NCI-H2107 treated with DMSO at 0.1 percent for 48 hours (cell line): ENCODE results near the gene OR10T2.
"Not testable (repeated sequence)": the region's sequence is repeated elsewhere in the genome, so short reads cannot be mapped to it uniquely, and the experiment has no call there.

Source experiments
- DNase-seq: peaks from one replicate; lab custom pipeline; 2025; ENCODE audit not compliant: unreplicated experiment; lab: John Stamatoyannopoulos, UW

OR10T2 gene

DNA sequence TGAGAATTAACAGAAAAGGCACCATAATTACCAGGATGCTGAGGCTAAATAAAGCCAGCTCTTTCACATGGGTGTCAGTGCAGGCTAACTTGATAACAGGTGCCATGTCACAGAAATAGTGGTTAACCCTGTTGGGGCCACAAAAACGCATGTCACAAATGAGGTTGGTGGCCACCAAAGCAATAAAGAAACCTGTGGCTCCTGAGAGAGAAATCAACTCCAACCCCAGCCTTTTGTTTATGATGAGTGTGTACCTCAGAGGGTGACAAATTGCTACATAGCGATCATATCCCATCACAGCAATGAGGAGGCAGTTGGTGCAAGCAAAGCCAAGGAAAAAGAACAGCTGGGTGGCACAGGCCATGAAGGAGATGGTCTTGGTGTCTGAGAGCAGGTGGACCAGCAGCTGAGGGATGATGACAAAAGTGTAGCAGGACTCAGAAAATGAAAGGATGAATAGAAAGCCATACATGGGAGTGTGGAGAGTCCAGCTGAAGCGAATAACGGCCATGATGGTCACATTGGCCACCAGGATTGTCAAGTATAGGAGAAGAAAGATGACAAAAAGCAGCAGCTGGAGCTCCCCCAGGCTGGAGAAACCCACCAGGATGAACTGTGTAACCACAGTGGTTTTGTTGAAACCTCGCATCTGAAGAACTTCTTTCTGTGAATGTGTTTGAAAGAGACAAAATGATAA lies at the start of gene OR10T2:
OR10T2 (minus strand) TSS at position 649 of the 697 bp plus-strand sequence; CDS start at position 649, 0 bp downstream.
- DNase-seq: no peak

- no peak for DNase-seq
Measured at GRCh38 chr1:158445376-158445775, 46.1 kb upstream of the OR10T2 start.

DNA sequence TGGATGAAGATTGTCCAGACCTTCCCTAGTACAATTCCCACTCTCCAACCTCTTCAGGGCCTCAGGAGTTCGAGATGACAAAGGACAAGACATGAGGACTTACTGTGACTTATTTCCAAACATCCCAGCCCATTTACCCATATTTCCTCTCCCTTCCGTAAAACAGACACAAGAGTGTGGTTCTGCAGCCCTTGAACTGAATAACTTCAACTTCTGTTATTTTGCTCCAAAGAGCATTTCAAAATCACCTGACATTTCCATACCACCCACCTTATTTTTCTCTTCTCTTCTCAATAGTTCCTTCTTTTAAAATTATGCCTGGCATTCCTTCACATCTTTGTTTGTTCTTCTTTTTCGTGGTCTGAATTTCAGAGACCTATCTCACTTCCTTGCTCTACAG lies 35.5 kb upstream of the OR10T2 start:
- no peak for DNase-seq

DNA sequence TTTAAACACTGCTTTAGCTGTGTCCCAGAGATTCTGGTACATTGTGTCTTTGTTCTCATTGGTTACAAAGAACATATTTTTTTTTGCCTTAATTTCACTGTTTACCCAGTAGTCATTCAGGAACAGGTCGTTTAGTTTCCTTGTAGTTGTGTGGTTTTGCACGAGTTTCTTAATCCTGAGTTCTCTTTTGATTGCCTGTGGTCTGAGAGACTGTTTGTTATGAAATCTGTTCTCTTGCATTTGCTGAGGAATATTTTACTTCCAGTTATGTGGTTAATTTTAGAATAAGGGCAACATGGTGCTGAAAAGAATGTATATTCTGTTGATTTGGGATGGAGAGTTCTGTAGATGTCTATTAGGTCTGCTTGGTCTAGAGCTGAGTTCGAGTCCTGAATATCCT lies 30.9 kb upstream of the OR10T2 start:
- DNase-seq: not testable (repeated sequence)

DNA sequence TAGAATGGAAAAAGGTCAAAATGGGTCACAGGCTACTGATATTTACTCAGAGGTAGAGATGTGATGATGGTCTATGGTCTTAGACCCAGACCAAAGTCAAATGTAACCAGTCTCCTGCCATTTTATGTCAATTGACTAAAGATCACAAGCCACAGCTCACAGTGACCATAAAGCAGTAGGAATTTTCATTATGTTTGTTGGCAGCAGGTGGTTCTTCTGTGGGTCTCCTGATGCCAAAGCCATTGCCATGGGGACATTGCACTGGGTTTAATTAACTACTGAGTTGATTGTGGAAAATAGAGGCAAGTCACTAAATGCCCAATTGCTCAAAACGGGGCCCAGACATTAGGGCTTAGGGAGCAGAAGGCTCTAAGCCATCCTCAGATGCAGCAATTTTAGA lies 26.9 kb upstream of the OR10T2 start, which contains the start of gene OR10K2:
OR10K2 (minus strand) TSS at position 101 of the 400 bp plus-strand sequence. CDS start 5,371 bp downstream, outside the sequence.
- DNase-seq: no peak

GRCh38 chr1:158425027-158425426 lies 25.8 kb upstream of the OR10T2 start:
- DNase-seq: no peak

GRCh38 chr1:158422212-158422611 lies 22.9 kb upstream of the OR10T2 start:
- no peak for DNase-seq

DNA sequence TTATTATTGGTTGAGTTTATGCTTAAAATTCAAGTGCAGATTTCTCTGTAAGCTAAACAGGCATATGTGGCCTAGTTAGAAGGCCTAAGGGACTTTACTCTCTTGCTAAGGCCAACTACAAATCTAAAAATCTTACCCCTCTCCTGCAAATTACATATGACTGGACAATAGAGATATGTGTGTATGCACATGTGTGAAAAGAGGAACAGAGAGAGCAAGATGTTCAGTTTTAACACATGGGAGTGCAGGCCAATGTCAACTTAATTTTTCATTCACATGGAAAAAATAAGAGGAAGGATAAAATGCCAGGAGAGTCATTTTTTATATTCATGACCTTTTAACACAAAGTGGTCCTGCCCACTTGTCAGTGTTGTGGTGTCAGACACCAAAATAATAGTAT lies 18.3 kb upstream of the OR10T2 start:
- no peak for DNase-seq

DNA sequence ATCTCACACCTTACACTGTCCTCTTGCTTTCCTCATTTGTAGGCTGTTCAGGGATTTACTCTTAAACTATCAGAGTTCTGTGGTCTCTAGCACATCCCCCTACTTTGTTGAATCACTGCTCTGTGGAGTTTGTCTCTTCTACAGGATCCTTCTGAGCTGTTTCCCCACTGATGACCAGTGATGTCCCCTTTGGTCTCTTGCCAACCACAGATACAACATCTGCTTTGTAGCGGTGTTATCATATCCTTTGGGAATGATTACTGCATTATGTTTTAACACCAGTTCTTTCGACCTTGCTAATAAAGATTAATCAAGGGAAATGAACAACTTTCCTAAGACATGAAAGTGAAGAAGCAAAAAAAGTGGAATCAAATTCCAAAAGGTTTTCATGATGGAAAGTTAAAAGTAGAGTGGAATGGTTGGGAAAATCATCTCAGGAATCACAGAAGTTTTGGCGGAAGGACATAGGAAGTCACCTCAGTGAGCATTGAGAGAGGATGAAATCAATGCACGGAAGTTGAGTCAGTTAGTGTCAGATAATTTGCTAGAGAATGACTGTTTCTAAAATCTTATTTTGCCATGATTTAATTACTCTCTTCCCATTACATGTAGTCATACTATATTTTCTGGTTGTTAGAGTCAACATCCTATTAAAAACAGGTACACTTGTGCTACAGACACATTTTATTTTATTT lies 15.5 kb upstream of the OR10T2 start:
- DNase-seq: no peak

- DNase-seq: no peak
Measured at GRCh38 chr1:158407092-158407491, 7.8 kb upstream of the OR10T2 start.

DNA sequence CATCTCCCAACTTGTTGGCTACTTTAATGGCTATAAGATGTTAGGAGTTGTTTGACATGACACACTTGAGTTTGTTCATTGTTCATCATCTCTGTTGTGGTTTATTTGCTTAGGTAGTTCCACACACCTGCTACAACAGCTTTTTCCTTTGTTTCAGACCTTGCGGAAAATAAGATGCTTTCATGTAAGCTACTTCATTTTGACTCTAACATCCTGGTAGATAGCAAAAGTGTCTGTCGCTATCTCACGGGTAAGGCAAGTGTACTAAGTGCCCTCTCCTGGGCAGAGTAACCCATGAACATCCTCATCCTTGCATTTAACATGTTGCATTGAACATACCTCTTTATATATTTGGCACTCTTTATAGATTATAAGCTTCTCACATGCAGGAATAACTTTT lies 1.6 kb upstream of the OR10T2 start:
- DNase-seq: no peak

- no peak for DNase-seq
Measured at GRCh38 chr1:158396646-158397045, 2.6 kb downstream of the OR10T2 start.

- DNase-seq: no peak
Measured at GRCh38 chr1:158393476-158393875, 5.8 kb downstream of the OR10T2 start.

- no peak for DNase-seq
Measured at GRCh38 chr1:158391099-158391498, 8.2 kb downstream of the OR10T2 start.

DNA sequence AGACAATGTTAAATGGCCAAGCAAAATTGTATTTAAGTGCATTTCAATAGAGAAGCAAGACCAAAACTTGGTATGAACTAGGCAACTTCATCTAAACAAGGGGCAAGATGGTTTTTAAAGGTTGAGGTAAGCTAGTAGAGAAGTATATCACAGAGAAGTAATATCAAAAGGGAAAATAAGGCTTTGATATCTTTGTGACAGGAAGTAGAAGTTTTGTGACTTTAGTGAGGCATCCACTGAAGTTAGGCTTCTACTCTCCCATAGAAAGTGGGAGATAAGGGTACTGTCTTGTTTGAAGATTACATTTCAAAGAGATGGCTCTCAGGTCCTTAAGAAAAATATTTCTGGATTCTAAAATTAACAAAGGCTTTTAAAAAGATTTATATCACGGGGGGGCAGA lies 8.9 kb downstream of the OR10T2 start:
- DNase-seq: no peak

DNA sequence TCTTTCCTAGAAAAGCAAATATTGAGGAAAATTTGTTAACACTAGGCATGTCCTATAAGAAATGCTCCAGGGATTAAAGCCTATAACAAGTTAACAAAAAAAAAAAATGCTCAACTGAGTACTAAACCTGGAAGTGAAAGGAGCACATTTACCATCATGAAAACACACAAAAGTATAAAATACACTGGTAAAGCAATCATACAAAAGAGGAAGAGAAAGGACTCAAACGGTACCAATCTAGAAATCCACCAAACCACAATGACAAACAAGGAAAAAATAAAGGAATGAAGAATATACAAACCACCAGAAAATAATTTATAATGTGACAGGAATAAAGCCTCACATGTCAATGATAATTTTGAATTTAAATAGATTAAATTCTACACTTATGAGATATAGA lies 24.4 kb downstream of the OR10T2 start:
- DNase-seq: no peak

DNA sequence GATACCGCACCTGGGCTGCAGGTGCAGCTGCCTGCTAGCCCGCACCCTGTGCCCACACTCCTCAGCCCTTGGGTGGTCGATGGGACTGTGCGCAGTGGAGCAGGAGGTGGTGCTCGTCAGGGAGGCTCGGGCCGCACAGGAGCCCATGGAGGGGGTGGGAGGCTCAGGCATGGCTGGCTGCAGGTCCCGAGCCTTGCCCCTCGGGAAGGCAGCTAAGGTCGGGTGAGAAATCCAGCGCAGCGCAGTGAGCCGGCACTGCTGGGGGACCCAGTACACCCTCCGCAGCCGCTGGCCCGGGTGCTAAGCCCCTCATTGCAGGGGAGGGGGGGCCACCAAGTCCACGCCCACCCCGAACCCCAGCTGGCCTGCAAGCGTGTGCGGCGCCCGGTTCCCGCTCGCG lies 25.2 kb downstream of the OR10T2 start:
- DNase-seq: not testable (repeated sequence)

DNA sequence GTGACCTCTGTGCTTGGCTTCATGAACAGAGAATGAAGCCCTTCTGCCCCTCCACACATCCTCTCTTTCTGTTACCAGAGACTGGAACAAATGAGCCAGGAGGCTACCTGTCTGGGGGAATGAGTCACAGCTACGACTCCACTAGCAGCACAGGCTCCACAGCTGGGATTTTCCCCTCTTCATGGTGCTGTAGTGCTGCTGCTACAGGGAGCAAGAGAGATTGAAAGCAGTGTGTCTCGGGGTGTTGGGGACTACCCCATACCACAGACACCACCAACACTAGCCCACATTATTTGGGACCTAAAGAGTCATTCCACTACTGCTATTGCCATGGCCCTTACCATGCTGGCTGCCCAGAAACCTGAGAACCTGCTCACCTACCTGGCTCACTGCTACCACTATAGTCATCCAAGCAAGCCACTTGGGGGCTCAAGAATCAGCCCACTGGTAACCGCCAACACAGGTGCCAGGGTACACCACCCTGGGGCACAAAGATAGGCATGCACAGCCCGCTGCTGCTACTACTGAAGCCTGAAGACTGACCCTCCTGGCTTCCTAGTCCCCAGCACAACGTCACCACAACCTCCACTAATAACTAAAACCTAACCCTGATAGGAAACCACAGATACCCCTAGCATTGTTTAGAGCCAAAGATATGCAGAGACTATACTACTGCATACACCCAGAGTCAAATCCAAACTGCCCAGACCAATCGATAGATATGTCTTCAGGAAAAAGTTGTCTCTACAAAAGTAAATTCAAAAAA lies 27.9 kb downstream of the OR10T2 start:
- no peak for DNase-seq

GRCh38 chr1:158366783-158367182 lies 32.5 kb downstream of the OR10T2 start:
- DNase-seq: no peak

DNA sequence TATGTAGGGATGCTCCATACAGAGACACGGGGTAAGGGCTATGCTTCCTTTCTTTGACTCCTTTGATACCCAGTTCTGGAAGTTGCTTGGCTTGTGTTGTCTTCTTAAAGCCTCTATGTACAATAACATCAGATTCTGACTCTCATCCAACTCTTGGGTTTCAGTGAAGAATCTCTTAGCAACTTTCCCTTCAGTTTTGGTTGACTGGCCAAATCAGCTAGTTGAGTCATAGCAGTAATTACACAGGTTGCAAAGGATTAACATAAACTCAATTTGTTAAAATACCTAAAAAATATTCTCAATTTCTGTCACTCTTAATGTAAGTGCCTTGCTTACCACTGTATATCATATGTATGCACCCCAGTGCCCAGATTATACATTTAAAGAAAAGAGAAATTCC lies 36.3 kb downstream of the OR10T2 start:
- no peak for DNase-seq

GRCh38 chr1:158362482-158362881 lies 36.8 kb downstream of the OR10T2 start:
- no peak for DNase-seq

GRCh38 chr1:158357441-158357840 lies 41.8 kb downstream of the OR10T2 start:
- DNase-seq: no peak
